ENCODE measurements around the gene TFEB.
"Not testable (repeated sequence)": the region's sequence is repeated elsewhere in the genome, so short reads cannot be mapped to it uniquely, and the experiment has no call there.

The TFEB gene

DNA sequence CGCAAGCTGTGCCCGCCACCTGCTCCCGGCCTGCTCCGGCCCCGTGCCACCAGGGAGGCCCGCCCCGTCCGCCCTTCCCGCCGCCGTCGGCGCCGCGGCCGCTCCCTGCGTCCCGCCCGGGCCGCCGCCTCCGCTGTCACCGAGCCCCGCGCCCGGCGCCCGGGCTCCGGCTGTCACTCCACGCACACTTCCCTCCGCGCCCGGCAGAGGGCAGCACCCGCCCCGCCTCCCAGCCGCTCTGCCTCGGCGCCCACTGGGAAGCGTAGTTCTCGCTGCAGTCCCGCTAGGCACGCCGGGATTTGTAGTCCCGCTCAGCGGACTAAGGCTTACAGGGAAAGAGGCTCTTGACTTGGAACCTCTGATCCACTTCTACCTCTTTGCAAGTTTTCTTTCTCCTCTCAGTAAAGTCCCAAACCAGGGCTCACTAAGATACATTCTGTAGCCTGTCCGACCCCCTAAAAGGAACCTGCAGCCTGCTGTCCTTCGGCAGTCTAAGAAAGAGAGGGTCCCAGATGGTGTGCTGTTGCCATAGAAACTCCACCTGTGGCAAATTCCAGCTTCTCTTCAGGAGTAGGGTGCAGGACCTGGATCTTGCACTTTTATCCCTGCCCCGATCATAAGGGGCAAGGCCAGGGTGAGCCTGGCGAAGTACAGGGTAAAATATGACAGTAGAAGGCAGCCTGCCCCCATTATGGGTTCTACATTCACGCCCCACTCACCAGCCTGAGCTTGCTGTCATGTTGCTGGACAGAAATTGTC, at the start of gene TFEB:
TSS of gene TFEB (minus strand) at position 182 of the 759 bp plus-strand sequence. CDS start 44,395 bp downstream, outside the sequence.
- peak; percentile 89 for DNase-seq

DNA sequence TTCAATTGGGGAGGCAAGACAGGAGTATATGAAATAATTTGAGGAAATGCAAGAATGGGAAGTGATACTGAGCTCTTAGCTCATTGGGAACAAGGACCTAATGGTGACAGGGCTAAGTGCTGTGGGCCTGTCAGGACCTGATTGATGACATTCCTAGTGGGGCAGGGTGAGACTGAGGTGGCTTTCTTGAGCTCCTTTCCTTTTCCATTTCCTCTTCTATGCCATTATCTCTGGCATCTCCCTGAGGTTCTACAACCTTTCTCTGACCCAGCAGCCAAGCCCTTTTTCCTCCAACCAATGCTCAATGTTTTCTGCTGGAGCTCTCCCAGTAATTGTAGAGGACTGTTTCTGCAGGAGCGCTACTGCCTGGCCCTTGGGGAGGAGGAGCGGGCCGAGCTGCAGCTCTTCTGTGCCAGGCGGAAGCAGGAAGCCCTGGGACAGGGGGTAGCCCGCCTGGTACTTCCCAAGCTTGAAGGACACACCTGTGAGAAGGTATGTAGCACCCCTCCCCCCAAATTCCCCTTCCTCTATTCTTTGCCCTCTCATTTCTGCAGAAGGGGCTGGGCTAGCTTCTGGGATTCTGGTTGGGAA, 49.3 kb upstream of the TFEB start:
- no peak for DNase-seq

DNA sequence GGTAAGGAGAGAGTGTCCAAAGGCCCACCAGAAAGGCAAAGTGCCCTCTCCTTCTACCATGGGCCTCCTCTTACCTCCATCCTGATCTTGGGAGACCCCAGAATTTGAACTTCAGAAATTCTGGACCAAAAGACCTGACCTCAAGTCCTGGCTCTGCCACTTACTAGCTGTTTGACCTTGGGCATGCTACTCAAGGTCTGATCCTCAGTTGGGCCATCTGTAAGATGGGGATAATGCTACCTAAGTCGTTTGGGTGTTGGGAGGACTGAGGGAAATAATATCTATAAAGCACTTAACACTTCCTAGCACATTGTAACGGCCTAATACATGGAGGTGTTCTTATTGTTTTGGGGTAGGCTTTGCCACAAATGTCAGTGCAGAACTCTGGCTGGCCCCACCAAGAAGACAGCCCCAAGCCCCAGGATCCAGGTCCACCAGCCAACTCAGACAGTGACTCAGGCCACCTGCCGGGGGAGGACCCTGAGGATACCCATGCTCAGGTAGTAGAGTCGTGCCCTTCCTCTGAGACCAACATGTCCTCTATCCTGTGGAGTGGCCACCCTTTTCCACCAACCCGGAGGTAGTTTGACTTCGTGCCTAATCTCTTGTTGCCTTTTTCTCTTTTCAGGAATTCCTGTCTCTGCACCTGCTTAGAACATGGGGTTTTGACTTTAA, 47.8 kb upstream of the TFEB start:
- DNase-seq, result no peak

DNA sequence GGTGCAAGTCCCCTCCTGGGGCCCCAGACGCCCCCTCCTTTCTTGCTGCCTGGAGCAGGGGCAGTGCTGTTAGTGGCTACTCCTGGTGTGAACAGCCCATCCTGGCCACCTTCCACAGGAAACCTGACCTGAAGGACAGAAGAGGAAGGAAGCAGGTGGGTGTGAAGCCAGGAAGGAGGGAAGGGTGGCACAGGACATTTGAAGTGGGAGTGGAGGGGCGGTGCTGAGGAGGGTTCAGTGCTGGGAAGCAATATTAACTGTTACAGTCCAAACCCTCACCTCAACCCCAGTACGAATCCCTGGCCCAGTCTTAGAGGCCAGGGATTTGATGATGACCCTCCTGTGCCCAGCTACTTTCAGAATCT, 45.9 kb upstream of the TFEB start:
- no peak for DNase-seq

DNA sequence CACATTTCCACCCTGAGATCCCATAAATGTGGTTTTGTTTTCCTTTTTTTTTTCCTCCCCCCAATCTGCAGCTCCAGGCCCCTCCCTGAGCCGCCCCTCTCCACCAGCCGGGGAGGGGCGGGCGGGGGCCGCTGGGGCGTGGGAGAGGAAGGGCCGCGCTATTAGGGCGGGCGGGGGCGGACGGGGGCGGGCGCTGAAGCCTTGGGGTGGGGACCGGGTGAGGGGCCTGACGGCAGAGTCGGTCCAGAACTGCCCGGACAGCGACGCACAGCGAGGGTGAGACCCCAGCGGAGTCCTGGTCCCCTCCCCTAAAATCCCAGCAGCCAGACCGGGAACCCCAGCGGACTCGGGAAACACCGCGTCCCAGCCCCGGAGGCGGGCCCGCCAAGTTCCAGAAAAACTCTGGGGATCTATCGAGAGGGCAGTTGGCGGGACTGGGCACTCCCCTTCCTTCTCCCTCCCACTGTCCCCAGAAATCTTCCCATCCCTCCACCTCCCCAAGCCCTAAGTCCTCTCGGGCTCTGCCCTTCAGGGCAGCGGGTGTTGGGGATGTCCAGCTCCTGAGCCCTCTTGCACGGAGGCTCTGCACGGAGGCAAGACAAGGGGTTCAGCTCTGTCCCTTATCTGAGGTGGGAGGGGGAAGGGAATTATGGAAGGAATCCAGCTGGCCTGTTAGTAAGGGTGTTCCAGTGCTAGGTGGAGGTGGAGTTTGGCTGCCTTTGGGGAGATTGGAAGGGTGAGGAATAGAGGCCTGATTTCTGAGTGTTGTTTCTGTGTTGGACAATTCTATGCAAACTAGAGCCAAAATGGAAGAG, 45.4 kb upstream of the TFEB start, which contains the start of gene PRICKLE4:
TSS of gene PRICKLE4 (plus strand) at position 232 of the 815 bp plus-strand sequence. CDS start 2,692 bp downstream, outside the sequence.
- no peak for DNase-seq

DNA sequence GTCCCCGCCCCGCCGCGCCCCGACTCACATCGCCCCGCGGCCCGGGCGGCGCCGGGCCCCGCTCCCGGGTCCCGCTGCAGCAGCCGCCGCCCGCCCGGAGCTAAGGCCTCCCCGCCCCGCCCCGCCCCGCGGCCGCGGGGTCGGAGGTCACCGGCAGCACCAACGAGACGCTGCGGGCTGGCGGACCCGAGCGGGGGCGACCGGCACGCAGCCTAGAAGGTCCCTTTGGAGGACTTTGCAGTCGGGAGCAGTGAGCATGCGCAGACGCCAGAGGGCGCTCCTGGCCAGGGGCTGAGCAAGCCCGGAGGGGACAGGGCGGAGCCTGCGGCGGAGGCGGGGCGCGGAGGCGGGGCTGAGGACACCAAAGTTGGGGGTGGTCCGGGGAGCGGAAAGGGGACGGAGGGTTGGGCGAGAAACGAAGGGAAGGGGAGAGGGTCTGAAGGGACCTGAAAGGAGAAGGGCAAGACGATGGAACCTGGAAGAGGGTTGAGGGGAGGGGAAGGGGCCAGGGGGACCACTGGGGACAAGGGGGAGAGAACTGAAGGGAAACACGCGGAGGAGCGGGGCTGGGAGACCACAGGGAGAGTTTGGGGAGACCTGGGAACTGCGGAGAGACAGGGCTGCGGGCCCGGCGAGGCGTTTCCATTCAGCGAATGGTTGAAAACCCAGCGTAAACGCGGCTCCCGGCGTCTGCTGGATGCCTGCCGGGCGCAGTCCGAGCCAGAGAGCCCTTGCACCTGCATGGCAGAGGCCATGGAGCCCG, 44.6 kb upstream of the TFEB start, which contains the start of gene FRS3:
TSS of gene FRS3 (minus strand) at position 113 of the 763 bp plus-strand sequence. CDS start 2,913 bp downstream, outside the sequence.
- DNase-seq, result peak; percentile 97

DNA sequence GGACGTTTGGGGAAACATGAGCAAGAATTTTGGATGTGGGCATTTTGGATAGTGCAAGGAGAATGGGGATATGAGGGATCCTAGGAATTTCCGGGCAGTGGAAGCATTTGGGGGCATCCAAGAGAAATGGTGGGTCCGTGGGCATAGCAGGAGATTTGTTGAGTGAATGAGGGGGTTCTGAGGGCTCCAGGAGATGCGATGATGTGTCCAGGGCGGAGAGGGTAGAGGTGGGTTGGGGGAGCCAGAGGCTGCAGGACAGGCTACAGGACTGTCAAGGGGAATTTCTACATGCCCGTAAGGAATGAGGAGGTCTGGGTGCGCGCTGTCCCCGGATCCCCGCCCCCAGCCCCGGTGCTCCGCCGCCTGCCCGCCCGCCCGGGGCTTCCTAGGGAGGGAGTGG, 43.9 kb upstream of the TFEB start:
- DNase-seq, result no peak

DNA sequence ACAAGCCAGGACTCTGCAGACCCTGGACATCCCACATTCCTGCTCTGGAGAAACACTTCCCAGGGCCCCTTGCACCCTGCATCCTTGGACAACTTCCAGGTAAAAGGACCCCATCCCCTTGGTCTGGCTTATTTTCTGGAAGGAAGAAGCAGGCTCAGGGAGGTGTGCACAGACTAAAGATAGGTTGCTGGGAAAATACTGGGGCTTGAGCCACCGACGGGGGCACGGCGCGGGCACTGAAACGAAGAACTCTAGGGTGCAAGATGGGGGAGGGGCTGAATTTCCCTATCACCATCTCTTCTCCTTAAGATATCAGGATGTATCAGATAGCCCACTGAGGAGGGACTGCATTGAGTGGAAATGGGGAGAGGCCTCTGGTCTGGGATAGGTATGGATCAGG, 43.5 kb upstream of the TFEB start:
- DNase-seq, result no peak

DNA sequence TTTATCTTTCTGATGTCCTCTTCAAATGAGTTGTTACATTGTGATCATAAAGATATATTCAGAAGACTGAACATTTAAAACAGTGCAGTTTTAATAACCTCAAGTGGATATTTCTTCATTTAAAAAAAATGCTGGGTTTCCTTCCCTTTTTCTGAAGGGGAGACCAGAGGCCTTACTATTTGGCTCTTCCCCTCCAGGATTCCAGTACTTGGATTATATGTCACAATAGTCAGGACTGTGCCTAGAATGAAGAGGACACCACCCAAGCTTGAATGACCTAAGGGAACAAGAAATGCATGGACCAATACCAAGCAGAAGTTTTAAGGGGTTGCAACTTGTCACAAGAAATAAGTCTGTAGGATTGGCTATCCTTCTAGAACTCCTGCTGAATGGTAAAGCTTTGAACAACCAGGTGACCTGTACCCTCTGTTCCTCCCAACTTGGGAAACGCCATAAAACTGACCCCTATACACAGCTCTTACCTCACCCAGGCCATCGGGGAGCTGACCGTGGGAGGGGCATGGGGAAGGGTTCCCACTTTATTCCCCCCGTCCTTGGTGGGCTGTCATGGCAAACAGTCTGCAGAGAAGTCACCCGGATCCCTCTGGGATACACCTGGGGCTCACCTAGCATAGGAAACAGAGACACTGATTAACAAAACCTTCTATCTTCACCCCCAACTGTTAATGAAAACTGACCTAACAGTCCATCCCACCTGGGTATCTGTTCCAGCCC, 42.3 kb upstream of the TFEB start:
- no peak for DNase-seq

DNA sequence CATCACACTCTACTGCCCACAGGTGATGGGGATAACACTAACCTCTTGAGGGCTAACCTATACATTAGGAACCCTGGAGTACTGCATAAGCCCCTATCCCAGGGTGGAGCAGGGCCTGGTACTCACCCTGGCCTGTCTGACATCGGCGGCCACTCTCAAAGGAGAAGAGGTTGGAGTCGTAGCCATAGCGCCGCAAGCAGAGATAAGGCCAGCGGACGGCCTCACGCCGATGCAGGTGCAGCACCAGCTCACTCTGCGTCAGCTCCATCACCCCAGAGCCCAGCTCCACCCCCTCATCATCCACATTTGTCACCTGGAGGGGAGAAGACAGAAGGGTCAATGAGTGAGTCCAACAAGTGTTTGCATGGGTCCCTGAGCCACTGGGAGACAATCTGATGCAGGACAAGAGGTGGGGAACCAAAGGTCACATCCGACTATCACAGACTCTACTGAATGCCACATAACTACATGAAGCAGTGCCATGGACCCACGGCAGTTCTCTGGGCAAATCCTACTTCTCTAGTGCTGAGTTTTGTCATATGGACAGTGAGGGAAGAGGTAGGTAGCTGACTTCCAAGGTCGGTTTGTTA, 40.0 kb upstream of the TFEB start:
- no peak for DNase-seq

DNA sequence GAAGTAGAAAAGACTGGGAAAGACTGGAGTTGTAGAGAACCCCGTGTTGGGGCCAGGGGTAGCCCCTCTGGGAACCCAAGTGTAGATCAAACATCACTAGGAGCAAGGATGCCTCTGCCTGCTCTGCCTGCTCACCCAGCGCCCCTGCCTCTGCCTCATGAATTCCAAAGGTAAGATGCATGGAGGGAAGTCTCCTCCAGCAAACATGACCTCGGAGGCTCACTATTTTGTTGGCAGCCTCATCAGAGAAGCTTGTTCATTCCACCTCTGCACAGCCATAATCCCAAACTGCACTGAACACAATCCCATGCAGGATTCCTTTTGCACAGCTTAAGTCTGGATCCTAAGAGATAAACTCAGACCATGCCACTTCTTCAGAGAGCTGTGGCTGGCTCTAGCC, 39.4 kb upstream of the TFEB start:
- no peak for DNase-seq

DNA sequence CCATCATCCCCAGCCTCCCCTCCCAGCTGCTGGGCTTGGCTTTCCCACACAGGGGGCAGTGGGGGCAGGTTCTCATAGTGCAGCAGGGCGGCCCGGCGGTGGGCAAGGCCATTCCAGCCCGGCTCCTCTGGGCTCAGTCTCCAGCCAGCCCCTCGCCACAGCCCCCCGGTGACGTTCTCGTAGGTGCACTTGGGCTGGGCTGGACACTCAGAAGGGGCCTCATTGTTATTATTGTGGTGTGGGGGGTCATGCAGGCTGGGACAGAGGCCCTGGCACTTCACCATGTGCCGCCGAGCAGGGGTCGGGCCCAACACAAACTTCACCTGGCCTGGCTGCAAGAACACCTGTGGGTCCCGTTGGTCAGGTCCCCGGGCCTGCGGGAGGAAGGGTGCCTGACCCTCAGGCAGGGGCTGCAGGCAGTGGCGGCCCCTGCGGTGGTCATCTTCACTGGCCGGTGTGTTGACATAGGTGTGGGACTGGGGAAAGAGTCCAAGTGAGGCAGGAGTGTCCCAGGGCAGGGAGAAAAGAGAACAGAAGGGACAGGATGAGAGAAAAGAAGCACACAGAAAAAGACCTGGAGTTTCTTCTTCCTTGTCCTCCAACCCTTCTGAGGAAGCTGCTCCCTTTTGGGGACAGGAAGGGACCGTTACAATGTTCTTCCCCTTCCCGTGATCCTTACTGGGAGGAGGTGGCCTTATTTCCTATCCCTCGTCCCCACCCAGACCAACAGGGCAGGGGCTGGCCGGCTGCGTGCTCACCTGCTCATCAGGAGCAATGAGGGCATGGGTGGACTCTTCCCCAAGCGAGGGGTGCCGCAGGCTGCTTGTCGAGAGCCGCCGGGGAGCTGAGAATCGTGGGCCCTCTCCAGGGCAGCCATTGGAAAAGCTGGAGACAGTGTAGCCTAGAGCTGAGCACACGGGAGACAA, 35.9 kb upstream of the TFEB start:
- no peak for DNase-seq

DNA sequence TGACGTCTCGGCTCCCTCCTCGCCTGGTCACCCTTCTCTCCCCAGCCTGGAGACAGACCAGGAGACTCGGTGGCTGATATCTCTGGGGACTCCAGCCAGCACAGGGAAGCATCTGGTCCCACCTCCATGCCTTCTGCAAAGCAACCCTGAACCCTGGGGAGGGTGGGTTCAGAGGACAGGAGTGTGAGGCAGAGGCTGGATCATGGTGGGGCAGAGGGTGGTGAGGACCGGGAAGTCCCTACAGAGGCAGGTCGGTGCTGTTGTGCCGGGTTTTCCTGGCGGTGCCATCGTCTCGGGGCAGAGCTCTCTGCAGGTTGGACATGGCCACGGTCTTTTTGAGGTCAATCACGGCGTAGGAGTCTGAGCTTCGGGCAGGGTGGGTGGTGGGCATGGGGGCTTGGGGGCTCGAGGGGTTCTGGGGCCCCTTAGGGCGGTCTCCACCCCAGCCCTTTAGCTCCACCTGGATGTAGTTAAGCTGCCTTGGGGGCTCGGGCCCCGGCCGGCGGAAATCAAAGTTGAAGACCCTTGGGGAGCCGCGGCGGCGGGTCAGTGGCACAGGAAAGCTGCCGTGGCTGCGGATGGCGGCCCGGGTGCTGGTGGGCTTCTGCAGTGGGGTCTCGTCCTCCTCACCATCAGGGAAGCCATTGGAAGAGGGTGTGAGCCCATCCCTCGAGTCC, 35.1 kb upstream of the TFEB start:
- DNase-seq, result no peak

DNA sequence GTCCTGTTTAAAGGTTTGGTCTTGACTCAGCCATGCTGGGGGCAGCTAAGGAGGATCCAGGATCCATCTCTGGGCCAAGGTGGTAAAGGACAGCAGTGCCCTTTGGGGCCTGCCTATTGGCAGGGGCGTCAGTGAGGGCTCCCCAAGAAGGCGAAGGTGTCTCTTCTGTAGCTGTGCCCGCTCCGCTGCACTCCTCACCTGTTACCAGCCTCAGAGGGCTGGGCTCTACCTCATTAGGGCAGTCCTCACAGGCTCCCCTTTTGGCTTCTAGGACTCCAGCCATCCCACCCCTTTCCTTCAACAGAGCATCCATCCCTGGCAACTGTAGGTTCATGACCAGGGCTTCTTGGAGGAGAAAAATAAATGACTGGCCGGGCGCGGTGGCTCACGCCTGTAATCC, 34.0 kb upstream of the TFEB start:
- DNase-seq, result no peak

DNA sequence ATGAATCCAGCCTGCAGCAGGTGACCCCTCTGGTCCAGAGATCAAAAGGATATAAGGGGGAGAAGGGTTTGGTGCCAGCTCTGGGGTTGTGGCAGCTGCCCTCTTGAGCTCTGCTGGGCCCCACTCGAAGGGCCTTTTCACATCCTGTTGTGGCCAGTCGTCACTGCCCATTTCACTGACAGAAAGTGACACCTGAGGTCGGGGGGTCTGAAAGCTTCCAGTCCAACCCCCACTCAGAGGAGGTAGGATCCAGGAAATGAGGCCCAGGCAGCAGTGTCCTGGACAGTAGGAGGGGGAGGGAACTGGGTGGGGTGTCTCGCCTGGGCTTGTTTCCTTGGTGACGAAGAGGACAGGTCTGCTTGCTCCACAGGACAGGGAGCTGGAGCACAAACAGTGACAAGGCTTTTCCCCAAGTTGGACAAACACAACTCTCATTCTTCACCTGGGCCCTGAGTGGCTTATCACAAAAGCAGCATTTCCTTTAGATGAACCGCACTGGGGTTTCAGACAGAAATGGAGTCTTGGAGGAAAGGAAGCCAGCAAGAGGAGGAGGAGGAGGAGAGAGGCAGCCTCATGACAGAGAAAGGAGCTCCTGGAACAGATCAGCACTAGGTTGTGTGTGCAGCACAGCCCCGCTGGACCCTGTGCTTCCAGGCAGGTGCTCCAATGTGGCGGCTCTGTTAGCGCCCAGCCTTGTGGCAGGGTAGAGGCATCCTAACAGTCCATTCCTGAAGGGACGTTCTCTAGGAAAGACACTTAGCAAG, 33.3 kb upstream of the TFEB start:
- DNase-seq, result no peak

DNA sequence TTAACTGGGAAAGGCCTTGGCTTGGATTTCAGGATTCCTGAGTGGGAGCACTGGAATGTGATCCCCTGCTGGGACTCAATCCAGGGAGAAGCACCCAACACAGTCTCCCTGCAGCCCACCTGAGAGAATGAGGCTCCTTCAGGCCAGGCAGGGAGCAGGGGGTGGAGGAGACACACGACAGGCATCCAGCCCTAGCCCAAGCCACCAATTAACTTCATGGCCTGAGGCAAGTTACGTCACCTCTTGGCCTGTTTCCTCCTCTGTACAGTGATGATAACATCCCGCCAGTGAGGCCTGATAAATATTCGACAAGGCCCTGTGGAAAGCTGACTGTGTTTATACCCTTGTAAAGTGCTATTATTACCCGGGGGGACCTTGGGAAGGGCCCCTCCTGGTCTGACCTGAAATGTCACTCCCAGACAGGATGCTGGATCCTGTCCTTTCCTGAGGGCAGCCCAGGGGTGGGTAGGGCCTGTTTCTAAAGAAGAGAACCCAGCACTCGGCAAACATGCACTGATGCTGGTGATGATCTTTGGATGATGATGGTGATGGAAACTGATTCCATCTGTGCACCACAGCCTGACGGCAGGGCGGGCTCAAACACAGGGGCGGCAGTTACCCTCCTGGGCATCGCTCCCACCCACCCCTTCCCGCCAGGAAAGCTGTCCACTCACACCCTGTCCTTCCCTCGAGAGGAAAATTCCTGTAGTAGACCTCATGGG, 31.9 kb upstream of the TFEB start:
- no peak for DNase-seq

DNA sequence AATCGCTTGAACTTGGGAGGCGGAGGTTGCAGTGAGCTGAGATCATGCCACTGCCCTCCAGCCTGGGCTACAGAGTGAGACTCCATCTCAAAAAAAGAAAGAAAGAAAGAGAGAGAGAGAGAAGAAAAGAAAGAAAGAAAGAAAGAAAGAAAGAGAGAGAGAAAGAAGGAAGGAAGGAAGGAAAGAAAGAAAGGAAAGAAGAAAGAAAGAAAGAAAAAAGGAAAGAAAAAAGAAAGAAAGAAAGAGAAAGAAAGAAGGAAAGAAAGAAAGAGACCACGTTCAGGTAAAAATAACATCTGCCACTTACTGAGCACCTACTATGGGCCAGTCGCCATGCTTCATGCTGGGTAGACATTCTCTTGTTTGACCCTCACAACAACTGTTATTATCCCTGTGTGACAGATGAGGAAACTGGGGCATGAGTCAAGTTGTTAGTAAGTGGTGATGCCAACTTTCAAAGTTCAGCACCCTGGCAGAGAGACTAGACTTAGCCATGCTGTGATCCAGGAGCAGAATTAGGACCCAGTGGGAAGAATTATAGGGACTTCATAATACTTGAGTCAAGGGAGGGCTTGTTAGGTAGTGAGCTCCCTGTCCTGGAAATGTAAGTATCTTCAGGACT, 30.7 kb upstream of the TFEB start:
- not testable (repeated sequence) for DNase-seq

Data from activated effector memory CD4-positive, alpha-beta T cell treated with Interleukin-2 at 50 U/mL for 16 hours (primary cell).